GM12873 (cell line): ENCODE results near the gene ADCY2.

ENCODE experiments used
- CTCF ChIP-seq: IDR thresholded peaks from 2 replicates; pipeline ENCODE4 v1.5.1; 2012; ENCODE audit warnings: low read depth, mild to moderate bottlenecking, moderate library complexity, low read length, control low read depth; ENCODE audit not compliant: insufficient read depth; ENCODE audit errors: missing control alignments

The ADCY2 gene

GRCh38 chr5:7770436-7770835 lies 374.5 kb downstream of the ADCY2 start:
- TF ChIP-seq CTCF: no peak

- TF ChIP-seq CTCF: no peak
These were observed 376.2 kb downstream of the ADCY2 start for GRCh38 chr5:7772141-7772540.

- TF ChIP-seq CTCF: no peak
These were observed 377.2 kb downstream of the ADCY2 start for GRCh38 chr5:7773178-7773577.

GRCh38 chr5:7776442-7776841 lies 380.5 kb downstream of the ADCY2 start:
- TF ChIP-seq CTCF: no peak

- TF ChIP-seq CTCF: no peak
These were observed 383.4 kb downstream of the ADCY2 start for GRCh38 chr5:7779019-7780005.

GRCh38 chr5:7781899-7782298 lies 386.0 kb downstream of the ADCY2 start:
- no peak for TF ChIP-seq CTCF

- no peak for TF ChIP-seq CTCF
These were observed 388.9 kb downstream of the ADCY2 start for GRCh38 chr5:7784683-7785380.
